ENCODE results near the gene MAPRE2.

- TF ChIP-seq GPN1 (CRISPR knock-in tag; IDR thresholded peaks at IDR 0.05; ENCODE audit: borderline replicate concordance) (no peak), CTCF (CRISPR knock-in tag; IDR thresholded peaks at IDR 0.05) (no peak), ZNF430 (CRISPR knock-in tag; IDR thresholded peaks at IDR 0.05) (no peak), NFE2L2 (IDR thresholded peaks at IDR 0.05; ENCODE audit: low read length) (no peak), NBN (conservative IDR thresholded peaks at IDR 0.05) (no peak)
Measured at GRCh38 chr18:35010993-35011392, 30.2 kb upstream of the MAPRE2 start.

Data from HepG2 (cell line).